HS-27A (cell line): Measurements from ENCODE around the gene DMRTA1.
"Not testable (repeated sequence)": the region's sequence is repeated elsewhere in the genome, so short reads cannot be mapped to it uniquely, and the experiment has no call there.

ENCODE experiments used
- DNase-seq: peaks from one replicate; pipeline ENCODE4 v3.0.0-alpha.2; 2012; ENCODE audit warnings: low read depth, missing footprints

Gene DMRTA1

GRCh38 chr9:22463205-22463604 lies 16.6 kb downstream of the DMRTA1 start:
- DNase-seq, result no peak

GRCh38 chr9:22469928-22470544 lies 23.4 kb downstream of the DMRTA1 start:
- no peak for DNase-seq

GRCh38 chr9:22481566-22481965 lies 34.9 kb downstream of the DMRTA1 start:
- DNase-seq, result no peak

- DNase-seq, result no peak
These were observed 37.0 kb downstream of the DMRTA1 start for GRCh38 chr9:22483528-22484070.

GRCh38 chr9:22496197-22496596 lies 49.6 kb downstream of the DMRTA1 start:
- not testable (repeated sequence) for DNase-seq
